NCI-H187 treated with DMSO at 0.1 percent for 48 hours (cell line): ENCODE data around the gene ZNF714.

Source experiments
- DNase-seq: peaks from one replicate; lab custom pipeline; 2025; lab: John Stamatoyannopoulos, UW

ZNF714 gene

DNA sequence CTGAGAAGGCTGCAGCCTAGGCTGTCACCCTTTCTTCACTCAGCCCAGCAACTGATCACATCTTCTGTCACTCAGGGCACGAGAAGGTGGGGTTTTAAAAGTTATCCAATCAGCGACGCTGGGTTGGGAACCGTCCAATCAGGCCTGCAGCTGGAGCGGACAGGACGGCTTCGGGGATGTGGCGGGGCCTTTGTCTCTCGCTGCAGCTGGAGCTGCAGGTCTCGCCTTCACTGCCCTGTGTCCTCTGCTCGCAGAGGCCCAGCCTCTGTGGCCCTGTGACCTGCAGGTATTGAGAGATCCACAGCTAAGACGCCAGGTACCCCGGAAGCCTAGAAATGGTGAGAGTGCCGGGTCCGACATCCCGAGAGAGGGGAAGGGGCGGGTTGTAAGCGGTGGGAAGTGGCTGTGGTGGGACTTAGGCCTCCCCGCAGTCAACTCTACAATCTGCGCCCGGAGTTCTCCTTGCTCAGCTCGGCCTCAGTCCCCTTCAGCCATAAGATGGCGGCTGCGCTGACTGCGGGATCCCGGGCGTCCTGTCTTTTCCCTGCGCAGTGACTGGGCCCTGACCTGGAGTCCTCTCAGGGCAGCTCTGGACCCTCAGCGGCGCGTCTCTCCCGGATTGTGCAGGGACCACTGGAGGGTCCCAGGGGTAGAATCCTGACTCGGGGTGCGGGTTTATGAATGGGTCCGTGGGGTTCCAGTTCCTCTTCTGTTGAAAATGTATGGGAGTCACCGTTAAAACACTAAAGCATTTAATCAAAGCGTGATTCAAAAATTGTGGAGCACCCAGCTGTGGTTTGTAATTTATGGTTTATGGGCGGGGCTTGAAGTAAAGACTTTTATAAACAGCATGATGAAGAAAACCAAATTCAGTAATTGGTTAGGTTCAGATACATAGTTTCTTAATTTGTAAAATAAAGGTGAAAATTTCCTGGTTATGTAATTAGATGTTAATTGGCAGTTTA is at the start of gene ZNF714:
ZNF714 (plus strand) TSS at position 193 of the 965 bp plus-strand sequence. CDS start 16,066 bp downstream, outside the sequence.
- no peak for DNase-seq

DNA sequence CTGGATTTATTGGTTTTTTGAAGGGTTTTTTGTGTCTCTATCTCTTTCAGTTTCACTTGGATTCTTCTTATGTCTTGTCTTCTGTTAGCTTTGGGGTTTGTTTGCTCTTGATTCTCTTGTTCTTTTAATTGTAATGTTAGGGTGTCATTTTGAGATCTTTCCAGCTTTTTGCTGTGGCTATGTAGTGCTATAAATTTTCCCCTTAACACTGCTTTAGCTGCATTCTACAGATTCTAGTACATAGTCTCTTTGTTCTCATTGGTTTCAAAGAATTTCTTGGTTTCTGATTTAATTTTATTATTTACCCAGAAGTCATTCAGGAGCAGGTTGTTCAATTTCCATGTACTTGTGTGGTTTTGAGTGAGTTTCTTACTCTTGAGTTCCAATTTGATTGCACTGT is 37.0 kb upstream of the ZNF714 start:
- no peak for DNase-seq

DNA sequence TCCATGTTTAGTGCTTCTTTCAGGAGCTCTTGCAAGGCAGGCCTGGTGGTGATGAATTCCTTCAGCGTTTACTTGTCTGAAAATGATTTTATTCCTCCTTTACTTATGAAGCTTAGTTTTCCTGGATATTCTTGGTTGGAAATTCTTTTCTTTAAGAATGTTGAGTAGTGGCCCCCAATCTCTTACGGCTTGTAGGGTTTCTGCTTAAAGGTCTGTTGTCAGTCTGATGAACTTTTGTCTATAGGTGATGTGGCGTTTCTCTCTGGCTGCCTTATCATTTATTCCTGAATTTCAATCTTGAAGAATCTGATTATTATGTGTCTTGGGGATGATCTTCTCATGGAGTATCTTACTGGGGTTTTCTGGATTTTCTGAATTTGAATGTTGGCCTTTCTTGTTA is 35.5 kb upstream of the ZNF714 start:
- no peak for DNase-seq

DNA sequence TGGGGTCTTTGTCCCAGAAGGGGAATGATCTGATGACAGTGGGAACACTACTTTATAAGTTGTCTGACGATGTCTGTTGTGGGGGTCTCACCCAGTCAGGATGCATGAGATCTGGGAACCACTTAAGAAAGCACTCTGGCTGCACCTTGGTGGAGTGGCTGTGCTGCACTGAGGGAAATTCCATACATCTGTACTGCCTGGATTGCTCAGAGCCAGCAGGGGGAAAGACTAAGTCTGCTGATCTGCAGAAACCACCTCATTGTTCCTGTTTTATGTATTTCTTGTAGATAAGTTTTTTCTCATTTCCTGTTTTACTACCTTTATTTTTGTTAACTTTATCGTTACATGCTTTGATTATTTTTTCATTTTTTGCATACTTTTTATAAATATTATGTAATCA is 34.3 kb upstream of the ZNF714 start:
- DNase-seq = no peak

DNA sequence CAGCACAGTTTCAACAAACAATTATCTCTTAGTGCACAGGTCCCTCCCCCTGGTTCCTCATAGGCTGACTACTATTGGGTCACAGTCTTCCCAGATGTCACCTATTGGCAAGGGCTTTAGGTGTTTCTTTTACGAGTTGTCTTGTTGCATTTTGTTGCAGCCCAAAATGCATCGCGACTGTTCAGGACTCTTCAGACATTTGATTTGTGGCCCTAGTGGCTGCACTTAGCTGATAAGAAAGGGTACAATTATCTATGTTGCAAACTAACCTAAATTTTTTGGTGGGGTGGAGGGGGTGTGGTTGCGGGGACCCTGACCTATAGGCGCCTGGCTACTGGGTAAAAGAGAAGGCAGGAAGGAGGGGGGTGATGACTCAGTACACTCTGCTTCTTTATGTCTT is 29.1 kb upstream of the ZNF714 start:
- DNase-seq = no peak

DNA sequence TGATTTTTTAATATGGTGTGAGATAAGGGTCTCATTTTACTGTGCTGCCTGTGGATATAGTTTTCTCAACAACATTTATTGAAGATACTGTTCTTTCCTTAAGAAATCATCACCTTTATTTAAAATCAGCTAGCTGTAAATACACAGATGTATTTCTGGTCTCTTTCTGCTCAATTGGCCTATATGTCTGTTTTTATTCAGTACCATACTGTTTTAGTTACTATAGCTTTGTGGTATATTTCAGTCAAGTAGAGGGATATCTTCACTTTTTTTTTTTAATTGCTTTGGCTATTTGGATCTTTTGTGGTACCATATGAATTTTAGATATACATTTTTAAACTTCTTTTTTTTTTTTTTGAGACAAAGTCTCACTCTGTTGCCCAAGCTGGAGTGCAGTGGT is 16.7 kb upstream of the ZNF714 start:
- DNase-seq = no peak

DNA sequence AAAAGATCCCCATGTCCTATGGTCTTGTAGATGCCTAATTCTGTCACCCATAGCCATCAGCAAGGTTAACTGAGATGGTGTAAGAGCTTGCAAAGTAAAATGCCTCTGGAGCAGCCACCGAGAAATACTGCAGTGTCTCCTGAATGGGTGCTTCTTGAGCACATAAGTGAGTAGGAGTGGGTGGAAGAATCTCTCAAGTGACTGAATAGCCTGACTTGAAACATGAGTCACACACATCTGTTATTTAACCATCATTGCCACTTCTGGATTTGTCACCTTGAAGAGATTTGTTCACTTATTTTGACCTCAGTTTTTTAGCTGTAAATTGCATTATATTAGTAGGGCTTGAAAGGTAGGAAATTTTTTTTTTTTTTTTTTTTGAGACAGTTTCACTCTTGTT is 2.3 kb downstream of the ZNF714 start:
- DNase-seq = no peak

DNA sequence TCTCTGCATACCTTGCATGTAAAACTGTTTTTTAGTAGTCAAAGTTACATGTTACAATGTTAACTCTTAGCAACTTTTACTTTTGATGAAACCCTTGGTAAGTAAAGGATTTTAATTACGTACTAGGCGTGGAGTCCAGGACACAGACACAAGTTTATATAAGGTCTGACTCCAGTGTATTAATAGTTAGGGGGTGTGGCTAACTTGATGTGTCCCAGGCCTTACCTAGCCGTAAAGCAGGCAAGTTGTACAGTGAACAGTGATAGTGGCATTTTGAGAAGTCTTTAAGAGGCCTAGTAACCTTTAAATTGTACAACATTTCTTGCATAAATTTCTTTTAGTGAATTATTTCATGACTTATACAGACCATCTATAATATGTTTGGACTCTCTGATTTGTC is 5.9 kb downstream of the ZNF714 start:
- DNase-seq = no peak

DNA sequence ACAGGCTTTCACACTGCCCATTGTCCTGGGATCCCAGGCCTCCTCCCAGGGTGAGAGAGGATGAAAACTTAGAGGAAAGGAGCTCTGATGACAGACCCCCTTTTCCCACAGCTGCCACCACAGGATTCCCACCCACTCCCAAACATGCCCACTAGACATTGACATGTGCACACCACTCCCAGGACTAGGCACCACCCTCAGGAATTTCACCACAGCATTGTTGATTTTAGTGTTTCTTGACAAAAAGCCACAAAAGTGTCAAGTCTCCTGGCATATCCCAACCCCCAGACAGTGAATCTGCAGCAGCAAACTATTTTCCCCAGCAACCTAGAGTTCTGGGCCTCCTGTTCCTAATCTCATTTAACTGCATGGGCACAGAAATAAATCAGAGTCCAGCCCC is 10.1 kb downstream of the ZNF714 start:
- no peak for DNase-seq

DNA sequence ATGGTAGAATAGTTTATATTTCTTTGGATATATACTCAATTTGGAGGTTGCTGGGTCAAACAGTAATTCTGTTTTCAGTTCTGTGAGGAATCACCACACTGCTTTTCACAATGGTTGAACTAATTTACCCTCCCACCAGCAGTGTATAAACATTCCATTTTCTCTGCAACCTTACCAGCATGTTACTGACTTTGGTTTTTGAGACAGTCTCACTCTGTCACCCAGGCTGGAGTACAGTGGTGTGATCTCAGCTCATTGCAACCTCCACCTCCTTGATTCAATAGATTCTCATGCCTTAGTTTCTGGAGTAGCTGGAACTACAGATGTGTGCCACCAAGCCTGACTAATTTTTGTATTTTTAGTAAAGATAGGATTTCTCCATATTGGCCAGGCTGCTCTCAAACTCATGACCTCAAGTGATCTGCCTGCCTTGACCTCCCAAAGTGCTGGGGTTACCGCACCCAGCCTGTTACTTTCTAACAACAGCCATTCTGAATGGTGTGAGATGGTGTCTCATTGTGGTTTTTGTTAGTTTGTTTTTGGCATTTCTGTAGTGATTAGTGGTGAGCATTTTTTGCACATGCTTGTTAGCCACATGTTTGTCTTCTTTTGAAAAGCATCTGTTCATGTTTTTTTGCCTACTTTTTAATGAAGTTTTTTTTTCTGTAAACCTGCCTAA is 12.5 kb downstream of the ZNF714 start:
- no peak for DNase-seq

DNA sequence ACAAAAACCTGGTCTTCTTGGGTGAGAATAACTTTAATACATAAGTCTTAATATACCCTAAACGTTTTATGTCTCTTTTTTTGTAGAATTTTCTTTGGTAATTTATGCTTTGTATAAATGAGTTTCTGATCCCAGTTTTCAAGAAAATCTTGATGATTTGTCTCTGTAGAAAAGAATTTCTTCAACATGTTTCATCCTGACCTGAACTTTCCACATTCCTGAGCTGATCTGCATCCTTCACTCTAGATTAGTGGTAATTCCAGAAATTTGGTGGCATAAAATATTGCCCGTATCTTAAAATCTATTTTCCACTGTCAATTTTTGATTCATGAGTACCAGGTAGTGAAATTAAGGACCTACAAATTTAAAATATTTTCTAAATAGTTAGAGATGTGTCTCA is 16.3 kb downstream of the ZNF714 start:
- DNase-seq = no peak

DNA sequence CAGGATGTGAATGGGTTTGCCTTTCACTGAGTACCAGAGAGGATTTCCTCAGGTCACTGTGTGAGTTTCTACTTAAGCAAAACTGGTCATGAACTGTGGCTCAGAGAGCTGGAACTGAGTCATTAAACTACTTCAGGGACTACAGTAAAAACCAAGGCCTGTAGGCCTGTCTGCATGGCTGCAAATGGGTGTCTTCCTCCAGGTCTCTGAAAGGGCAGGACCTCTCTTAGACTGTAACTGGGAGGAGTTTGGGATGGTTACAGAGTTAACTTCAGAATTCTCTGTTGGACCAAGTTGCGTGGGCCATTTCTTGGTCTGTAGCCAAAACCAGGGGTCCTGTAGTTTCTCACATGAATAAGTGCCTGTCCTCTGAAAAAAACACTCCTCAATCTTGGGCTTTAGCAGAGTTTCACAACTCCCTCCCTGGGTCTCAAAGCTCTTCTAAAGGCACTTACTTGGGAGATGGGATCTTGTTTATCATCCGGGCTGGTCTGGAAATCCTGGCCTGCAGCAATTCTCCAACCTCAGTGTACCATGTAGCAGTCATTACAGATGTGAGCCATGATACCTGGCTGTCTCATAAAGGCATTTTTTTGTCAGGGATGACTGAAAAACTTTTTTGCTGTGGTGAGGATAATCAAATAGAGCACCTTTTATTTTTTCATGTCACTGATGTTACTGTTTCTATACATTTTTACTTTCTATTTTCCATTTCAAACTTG is 19.7 kb downstream of the ZNF714 start:
- DNase-seq = no peak

DNA sequence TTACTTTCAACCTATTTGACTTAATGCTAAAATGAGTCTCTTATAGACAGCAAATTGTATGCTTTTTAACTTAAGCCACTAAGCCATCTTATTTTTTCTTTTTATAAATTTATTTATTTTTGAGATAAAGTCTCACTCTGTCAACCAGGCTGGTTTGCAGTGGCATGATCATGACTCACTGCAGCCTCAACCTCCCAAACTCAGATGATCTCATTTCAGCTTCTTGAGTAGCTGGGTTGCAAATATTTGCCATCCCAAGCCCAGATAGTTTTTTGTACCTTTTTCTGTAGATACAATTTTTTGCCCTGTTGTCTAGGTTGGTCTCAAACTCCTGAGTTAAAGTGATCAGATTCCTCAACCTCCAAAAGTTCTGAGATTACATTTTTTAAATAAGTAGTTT is 27.1 kb downstream of the ZNF714 start:
- DNase-seq = no peak

DNA sequence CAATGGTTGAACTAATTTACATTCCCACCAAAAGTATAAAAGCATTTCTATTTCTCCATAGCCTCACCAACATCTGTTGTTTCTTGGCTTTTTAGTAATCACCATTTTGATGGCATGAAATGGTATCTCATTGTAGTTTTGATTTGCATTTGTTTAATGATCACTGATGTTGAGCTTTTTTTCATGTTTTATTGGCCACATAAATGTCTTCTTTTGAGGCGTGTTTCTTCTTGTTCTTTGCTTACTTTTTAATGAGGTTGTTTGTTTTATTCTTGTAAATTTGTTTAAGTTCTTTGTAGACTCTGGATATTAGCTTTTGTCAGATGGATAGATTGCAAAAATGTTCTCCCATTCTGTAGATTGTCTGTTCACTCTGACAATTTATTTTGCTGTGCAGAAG is 28.2 kb downstream of the ZNF714 start:
- no peak for DNase-seq

DNA sequence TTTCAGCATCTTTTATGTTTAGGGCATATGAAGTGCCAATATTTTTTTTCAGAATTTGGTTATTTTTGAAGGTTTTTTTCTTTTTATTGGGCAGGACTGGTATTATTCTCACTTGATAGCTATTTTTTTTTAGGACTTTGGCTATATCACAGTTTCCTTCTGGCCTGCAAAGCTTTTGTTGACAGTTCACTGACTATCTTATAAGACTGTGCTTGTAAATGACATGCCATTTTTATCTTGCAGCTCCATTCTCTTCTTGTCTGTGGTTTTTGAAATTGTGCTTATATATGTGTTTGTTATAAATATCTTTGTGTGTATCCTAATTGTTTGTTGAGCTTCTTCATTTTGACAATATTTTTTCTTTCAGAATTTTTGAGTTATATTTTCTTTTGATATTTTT is 33.4 kb downstream of the ZNF714 start:
- no peak for DNase-seq

DNA sequence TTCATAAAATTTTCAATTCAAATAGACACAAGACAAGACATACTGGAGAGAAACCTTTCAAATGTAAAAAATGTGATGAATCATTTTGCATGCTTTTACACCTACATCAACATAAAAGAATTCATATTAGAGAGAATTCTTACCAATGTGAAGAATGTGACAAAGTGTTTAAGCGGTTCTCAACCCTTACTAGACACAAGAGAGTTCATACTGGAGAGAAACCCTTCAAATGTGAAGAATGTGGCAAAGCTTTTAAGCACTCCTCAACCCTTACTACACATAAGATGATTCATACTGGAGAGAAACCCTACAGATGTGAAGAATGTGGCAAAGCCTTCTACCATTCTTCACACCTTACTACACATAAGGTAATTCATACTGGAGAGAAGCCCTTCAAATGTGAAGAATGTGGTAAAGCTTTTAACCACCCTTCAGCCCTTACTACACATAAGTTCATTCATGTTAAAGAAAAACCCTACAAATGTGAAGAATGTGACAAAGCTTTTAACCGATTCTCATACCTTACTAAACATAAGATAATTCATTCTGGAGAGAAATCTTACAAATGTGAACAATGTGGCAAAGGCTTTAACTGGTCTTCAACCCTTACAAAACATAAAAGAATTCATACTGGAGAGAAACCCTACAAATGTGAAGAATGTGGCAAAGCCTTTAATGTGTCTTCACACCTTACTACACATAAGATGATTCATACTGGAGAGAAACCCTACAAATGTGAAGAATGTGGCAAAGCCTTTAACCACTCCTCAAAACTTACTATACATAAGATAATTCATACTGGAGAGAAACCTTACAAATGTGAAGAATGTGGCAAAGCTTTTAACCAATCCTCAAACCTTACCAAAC is 35.3 kb downstream of the ZNF714 start:
- DNase-seq = no peak

DNA sequence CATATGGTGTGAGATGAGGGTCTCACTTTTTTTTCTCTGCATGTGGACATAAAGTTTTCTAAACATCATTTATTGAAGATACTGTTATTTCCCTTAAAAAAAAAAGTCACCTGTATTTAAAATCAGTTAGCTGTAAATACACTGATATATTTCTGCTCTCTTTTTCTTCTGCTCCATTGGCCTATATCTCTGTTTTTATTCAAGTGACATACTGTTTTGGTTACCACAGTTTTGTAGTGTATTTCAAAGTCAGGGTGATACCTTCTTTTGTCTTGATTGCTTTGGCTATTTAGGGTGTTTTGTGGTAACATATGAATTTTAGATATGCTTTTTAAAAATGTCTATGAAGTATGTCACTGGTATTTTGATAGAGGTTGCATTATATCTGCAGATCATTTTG is 44.1 kb downstream of the ZNF714 start:
- no peak for DNase-seq

DNA sequence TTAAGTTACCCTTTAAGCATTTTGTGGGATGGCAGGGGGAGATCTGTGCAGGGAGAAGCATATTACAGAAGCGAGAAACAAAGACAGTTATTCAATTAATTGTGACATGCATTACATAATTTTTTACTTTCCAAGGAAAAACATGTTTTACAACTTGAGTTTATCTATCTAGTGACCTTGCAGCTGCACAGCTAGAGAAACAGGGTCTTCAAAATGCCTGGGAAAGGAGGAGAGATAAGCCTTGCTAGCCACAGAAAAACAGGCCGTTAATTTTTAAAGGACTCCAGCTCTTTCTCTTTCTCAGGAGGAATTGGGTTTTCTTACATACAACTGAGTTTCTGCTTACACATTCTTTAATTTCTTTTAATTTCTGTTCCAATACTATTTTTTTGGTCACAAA is 45.0 kb downstream of the ZNF714 start:
- no peak for DNase-seq

DNA sequence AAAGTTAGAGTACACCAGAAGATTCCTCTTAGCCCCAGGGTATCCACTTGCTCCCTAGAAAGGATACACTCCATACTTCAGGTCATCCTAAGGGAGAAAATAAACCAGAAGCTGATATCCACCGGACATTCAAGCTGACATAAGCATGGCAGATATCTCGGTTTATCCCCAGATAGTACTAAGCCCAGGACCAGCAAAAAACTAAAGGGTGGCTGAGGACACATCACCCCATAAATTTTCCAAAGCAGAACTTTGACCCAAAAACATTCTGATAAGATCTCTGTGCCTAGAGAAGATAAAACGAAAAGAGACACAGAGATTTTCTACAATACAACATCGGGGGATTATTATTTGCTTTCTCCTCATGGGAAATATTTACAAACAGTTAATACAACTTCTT is 45.9 kb downstream of the ZNF714 start:
- DNase-seq = no peak

DNA sequence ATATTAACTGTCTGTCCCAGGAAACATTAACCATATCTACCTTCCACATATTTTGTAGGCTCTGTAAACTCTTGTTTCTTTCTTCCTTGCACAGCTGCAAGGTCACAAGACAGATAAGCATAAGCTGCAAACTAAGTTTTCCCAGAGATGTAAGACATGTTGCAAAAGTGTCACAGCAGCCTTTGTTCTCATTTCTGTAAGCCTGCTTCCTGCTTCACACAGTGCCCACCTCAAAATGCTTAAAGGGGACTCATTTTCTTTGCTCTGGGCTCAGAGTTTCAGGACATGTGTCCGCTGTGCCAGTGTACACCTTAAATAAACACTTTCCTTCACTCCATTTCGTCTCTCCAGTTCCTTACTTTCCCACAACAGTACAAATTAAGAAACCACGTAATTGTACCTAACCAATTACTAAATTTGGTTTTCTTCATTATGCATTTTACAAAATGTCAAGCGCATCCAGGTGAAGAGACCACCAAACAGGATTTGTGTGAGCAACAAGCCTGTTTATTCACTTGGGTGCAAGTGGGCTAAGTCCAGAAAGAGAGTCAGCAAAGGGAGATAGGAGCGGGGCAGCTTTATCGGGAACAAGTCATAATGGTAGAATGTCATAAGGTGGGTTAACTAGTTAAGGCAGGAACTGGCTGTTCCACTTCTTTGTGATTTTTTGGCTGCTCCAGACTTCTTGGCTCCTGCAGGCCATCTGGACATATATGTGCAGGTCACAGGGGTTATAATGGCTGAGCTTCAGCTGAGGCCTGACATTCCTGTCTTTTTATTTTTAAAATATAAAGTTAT is 47.1 kb downstream of the ZNF714 start:
- no peak for DNase-seq
